ENCODE measurements around the gene CD79B. TPM values are rescaled to one million over a fixed set of nuclear protein-coding genes. Genes with fewer than 3 reads are reported as not detected.
"Not testable (repeated sequence)": the region's sequence is repeated elsewhere in the genome, so short reads cannot be mapped to it uniquely, and the experiment has no call there.

CD79B gene
- total RNA-seq, 1 donor from 2014 or later: 2.2 TPM

GRCh38 chr17:63930951-63931575, 1.1 kb downstream of the CD79B start:
- DNase-seq: no peak

- no peak for DNase-seq
Observed at GRCh38 chr17:63929860-63930766, 2.0 kb downstream of the CD79B start.

- DNase-seq: no peak
Observed at GRCh38 chr17:63928966-63929695, 3.0 kb downstream of the CD79B start.

GRCh38 chr17:63928172-63928666, 3.9 kb downstream of the CD79B start:
- no peak for DNase-seq

GRCh38 chr17:63927464-63928171, 4.5 kb downstream of the CD79B start:
- no peak for DNase-seq

GRCh38 chr17:63926164-63926563, 6.0 kb downstream of the CD79B start:
- DNase-seq: no peak

- no peak for DNase-seq
Observed at GRCh38 chr17:63925615-63926014, 6.5 kb downstream of the CD79B start.

GRCh38 chr17:63922402-63922801, 9.7 kb downstream of the CD79B start:
- not testable (repeated sequence) for DNase-seq

GRCh38 chr17:63920779-63921178, 11.4 kb downstream of the CD79B start:
- DNase-seq: not testable (repeated sequence)

GRCh38 chr17:63920050-63920449, 12.1 kb downstream of the CD79B start:
- DNase-seq: not testable (repeated sequence)

- DNase-seq: peak; percentile 10
Observed at GRCh38 chr17:63919311-63919723, 12.8 kb downstream of the CD79B start.

GRCh38 chr17:63918789-63919305, 13.3 kb downstream of the CD79B start, which contains the start of gene GH1:
Gene GH1 (minus strand): TSS chr17:63918839. CDS start chr17:63918776, 63 bp downstream.
- not testable (repeated sequence) for DNase-seq

GRCh38 chr17:63918305-63918704, 13.8 kb downstream of the CD79B start:
- no peak for DNase-seq

GRCh38 chr17:63917646-63918045, 14.5 kb downstream of the CD79B start:
- DNase-seq: no peak

GRCh38 chr17:63917206-63917605, 14.9 kb downstream of the CD79B start:
- not testable (repeated sequence) for DNase-seq

- DNase-seq: no peak
Observed at GRCh38 chr17:63916566-63917185, 15.5 kb downstream of the CD79B start.

GRCh38 chr17:63915753-63916152, 16.4 kb downstream of the CD79B start:
- DNase-seq: not testable (repeated sequence)

- no peak for DNase-seq
Observed at GRCh38 chr17:63914471-63914870, 17.7 kb downstream of the CD79B start.

GRCh38 chr17:63911657-63912100, 20.5 kb downstream of the CD79B start:
- DNase-seq: no peak

- DNase-seq: no peak
Observed at GRCh38 chr17:63911041-63911635, 21.0 kb downstream of the CD79B start, which contains the start of gene CSHL1. Gene CSHL1 (minus strand): TSS chr17:63911258. CDS start chr17:63911196, 62 bp downstream.

Measured in skin of body (tissue), 2 donors.